ENCODE data around the gene MSLN.

DNA sequence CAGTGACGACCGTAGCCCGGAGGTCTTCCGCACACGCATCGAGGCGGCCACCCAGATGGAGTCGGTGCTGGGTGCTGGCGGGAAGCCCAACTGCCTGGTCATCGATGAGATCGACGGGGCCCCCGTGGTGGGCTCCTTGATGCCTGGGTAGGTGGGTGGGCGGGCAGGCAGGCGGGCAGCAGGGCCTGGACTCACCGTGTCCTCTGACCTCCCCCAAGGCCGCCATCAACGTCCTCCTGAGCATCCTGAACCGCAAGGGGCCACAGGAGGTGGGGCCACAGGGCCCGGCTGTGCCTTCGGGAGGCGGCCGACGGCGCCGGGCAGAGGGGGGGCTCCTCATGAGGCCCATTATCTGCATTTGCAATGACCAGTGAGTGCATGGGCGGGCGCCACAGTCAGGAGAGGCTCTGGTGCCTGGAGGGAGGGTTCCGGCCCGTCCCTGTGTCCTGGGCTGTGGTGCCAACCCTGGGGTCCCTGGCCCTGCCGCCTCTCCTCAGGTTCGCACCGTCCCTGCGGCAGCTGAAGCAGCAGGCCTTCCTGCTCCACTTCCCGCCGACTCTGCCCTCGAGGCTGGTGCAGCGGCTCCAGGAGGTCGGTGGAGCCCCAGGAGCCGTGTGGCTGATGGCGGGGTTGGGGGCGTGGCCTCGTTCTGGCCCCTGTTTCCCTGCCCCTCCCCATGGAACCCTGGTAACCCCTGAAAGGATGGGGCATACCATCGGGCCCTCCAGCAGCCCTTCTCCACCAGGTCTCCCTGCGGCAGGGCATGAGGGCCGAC is 31.9 kb downstream of the MSLN start:
- TF ChIP-seq, protein P1, sequence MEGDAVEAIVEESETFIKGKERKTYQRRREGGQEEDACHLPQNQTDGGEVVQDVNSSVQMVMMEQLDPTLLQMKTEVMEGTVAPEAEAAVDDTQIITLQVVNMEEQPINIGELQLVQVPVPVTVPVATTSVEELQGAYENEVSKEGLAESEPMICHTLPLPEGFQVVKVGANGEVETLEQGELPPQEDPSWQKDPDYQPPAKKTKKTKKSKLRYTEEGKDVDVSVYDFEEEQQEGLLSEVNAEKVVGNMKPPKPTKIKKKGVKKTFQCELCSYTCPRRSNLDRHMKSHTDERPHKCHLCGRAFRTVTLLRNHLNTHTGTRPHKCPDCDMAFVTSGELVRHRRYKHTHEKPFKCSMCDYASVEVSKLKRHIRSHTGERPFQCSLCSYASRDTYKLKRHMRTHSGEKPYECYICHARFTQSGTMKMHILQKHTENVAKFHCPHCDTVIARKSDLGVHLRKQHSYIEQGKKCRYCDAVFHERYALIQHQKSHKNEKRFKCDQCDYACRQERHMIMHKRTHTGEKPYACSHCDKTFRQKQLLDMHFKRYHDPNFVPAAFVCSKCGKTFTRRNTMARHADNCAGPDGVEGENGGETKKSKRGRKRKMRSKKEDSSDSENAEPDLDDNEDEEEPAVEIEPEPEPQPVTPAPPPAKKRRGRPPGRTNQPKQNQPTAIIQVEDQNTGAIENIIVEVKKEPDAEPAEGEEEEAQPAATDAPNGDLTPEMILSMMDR (IDR thresholded peaks at IDR 0.05), result no peak
- TF ChIP-seq POLR2A (IDR thresholded peaks at IDR 0.05), result no peak
